Measurements from ENCODE around the gene FHAD1.

Gene FHAD1

GRCh38 chr1:15312626-15313411, 65.8 kb downstream of the FHAD1 start:
- no peak for DNase-seq
- H3K36me3 ChIP-seq (replicated peaks), result no peaks in the 10 kb centered on the region
- in situ Hi-C loops (cut with HindIII; ENCODE audit: low pct_ligation_motif_present, low sequenced_read_pairs), result no loop called here
- TF ChIP-seq CTCF (IDR thresholded peaks at IDR 0.05; ENCODE audit: low read depth, low read length, missing control alignments), result no peak
- no peaks in the 10 kb centered on the region for H3K27me3 ChIP-seq (replicated peaks)
- H3K27ac ChIP-seq, result no peak overlapping the region
- H3K4me3 ChIP-seq (ENCODE audit: low read depth, low read length), result no peak overlapping the region

- in situ Hi-C loops (cut with HindIII; ENCODE audit: low pct_ligation_motif_present, low sequenced_read_pairs), result no loop called here
- Histone ChIP-seq H3K36me3 (replicated peaks) (no peaks in the 10 kb centered on the region), H3K27me3 (replicated peaks) (no peaks in the 10 kb centered on the region), H3K4me3 (ENCODE audit: low read depth, low read length) (no peak overlapping the region), H3K27ac (no peak overlapping the region)
- no peak for TF ChIP-seq CTCF (IDR thresholded peaks at IDR 0.05; ENCODE audit: low read depth, low read length, missing control alignments)
- DNase-seq, result no peak
Measured at GRCh38 chr1:15314328-15315281, 67.6 kb downstream of the FHAD1 start.

GRCh38 chr1:15315815-15316214, 68.8 kb downstream of the FHAD1 start:
- TF ChIP-seq CTCF (IDR thresholded peaks at IDR 0.05; ENCODE audit: low read depth, low read length, missing control alignments), result no peak
- no peaks in the 10 kb centered on the region for H3K27me3 ChIP-seq (replicated peaks)
- in situ Hi-C loops (cut with HindIII; ENCODE audit: low pct_ligation_motif_present, low sequenced_read_pairs), result no loop called here
- no peaks in the 10 kb centered on the region for H3K36me3 ChIP-seq (replicated peaks)
- no peak overlapping the region for H3K27ac ChIP-seq
- DNase-seq, result no peak
- no peak overlapping the region for H3K4me3 ChIP-seq (ENCODE audit: low read depth, low read length)

GRCh38 chr1:15316510-15316909, 69.5 kb downstream of the FHAD1 start:
- Histone ChIP-seq H3K4me3 (ENCODE audit: low read depth, low read length) (no peak overlapping the region), H3K27ac (no peak overlapping the region), H3K36me3 (replicated peaks) (no peaks in the 10 kb centered on the region), H3K27me3 (replicated peaks) (no peaks in the 10 kb centered on the region)
- TF ChIP-seq CTCF (IDR thresholded peaks at IDR 0.05; ENCODE audit: low read depth, low read length, missing control alignments), result no peak
- in situ Hi-C loops (cut with HindIII; ENCODE audit: low pct_ligation_motif_present, low sequenced_read_pairs), result no loop called here
- DNase-seq, result no peak

GRCh38 chr1:15320267-15320666, 73.2 kb downstream of the FHAD1 start:
- in situ Hi-C loops (cut with HindIII; ENCODE audit: low pct_ligation_motif_present, low sequenced_read_pairs), result no loop called here
- Histone ChIP-seq H3K36me3 (replicated peaks) (no peaks in the 10 kb centered on the region), H3K4me3 (ENCODE audit: low read depth, low read length) (no peak overlapping the region), H3K27ac (no peak overlapping the region), H3K27me3 (replicated peaks) (no peaks in the 10 kb centered on the region)
- DNase-seq, result no peak
- no peak for TF ChIP-seq CTCF (IDR thresholded peaks at IDR 0.05; ENCODE audit: low read depth, low read length, missing control alignments)
